ENCODE data around the gene HCRTR2.
"Not testable (repeated sequence)": the region's sequence is repeated elsewhere in the genome, so short reads cannot be mapped to it uniquely, and the experiment has no call there.

Gene HCRTR2

GRCh38 chr6:55174211-55175026, at the start of gene HCRTR2:
Gene HCRTR2 (plus strand): TSS chr6:55174515. CDS start chr6:55174588, 73 bp downstream.
- DNase-seq (ENCODE audit: low read depth in 2 of 2), result no peak

GRCh38 chr6:55130806-55131324, 43.5 kb upstream of the HCRTR2 start:
- no peak for DNase-seq (ENCODE audit: low read depth in 2 of 2)

GRCh38 chr6:55131616-55132015, 42.7 kb upstream of the HCRTR2 start:
- DNase-seq (ENCODE audit: low read depth in 2 of 2), result no peak

- no peak for DNase-seq (ENCODE audit: low read depth in 2 of 2)
Observed at GRCh38 chr6:55136916-55137315, 37.4 kb upstream of the HCRTR2 start.

- DNase-seq (ENCODE audit: low read depth in 2 of 2), result no peak
Observed at GRCh38 chr6:55137929-55138693, 36.2 kb upstream of the HCRTR2 start.

GRCh38 chr6:55141611-55142010, 32.7 kb upstream of the HCRTR2 start:
- DNase-seq (ENCODE audit: low read depth in 2 of 2), result no peak

- DNase-seq (ENCODE audit: low read depth in 2 of 2), result no peak
Observed at GRCh38 chr6:55142610-55143009, 31.7 kb upstream of the HCRTR2 start.

GRCh38 chr6:55153284-55153683, 21.0 kb upstream of the HCRTR2 start:
- DNase-seq (ENCODE audit: low read depth in 2 of 2), result no peak

- not testable (repeated sequence) for DNase-seq (ENCODE audit: low read depth in 2 of 2)
Observed at GRCh38 chr6:55158784-55159183, 15.5 kb upstream of the HCRTR2 start.

GRCh38 chr6:55167860-55168259, 6.5 kb upstream of the HCRTR2 start:
- no peak for DNase-seq (ENCODE audit: low read depth in 2 of 2)

GRCh38 chr6:55175078-55176049, 1.0 kb downstream of the HCRTR2 start:
- DNase-seq (ENCODE audit: low read depth in 2 of 2), result no peak

- DNase-seq (ENCODE audit: low read depth in 2 of 2), result no peak
Observed at GRCh38 chr6:55176958-55177357, 2.6 kb downstream of the HCRTR2 start.

- DNase-seq (ENCODE audit: low read depth in 2 of 2), result no peak
Observed at GRCh38 chr6:55180258-55180657, 5.9 kb downstream of the HCRTR2 start.

- no peak for DNase-seq (ENCODE audit: low read depth in 2 of 2)
Observed at GRCh38 chr6:55182016-55182650, 7.8 kb downstream of the HCRTR2 start.

- DNase-seq (ENCODE audit: low read depth in 2 of 2), result no peak
Observed at GRCh38 chr6:55184782-55185530, 10.6 kb downstream of the HCRTR2 start.

GRCh38 chr6:55198715-55199114, 24.4 kb downstream of the HCRTR2 start:
- no peak for DNase-seq (ENCODE audit: low read depth in 2 of 2)

GRCh38 chr6:55199239-55199638, 24.9 kb downstream of the HCRTR2 start:
- no peak for DNase-seq (ENCODE audit: low read depth in 2 of 2)

- no peak for DNase-seq (ENCODE audit: low read depth in 2 of 2)
Observed at GRCh38 chr6:55208478-55209458, 34.5 kb downstream of the HCRTR2 start.

GRCh38 chr6:55210952-55211351, 36.6 kb downstream of the HCRTR2 start:
- DNase-seq (ENCODE audit: low read depth in 2 of 2), result no peak

All from activated CD8-positive, alpha-beta memory T cell treated with anti-CD3 and anti-CD28 coated beads for 4 hours (primary cell).